IMR-90 (cell line): ENCODE results near the gene CWC15. TPM values are rescaled to one million over a fixed set of nuclear protein-coding genes. Genes with fewer than 3 reads are reported as not detected.

Experiments used
- ATAC-seq: fragments of 200-7000 bp; cut with Tn5 transposase; 2 replicates; pipeline ENCODE4 v1.9.1; 2020; ENCODE audit warnings: low read depth, mild to moderate bottlenecking, moderate library complexity
- BruUV-seq: library from RNA; stranded (reverse); fragments of 400-500 nt; replicated peaks from 2 replicates; lab custom pipeline; 2021; lab: Mats Ljungman, UMichigan
- CTCF ChIA-PET: fragments of 300-600 bp; formaldehyde crosslinking; extraction: SDS; loops from one replicate; lab custom pipeline; 2021; ENCODE audit warnings: antibody characterized with exemption; lab: Yijun Ruan, JAX
- POLR2A ChIA-PET: fragments of 300-600 bp; sonication (Branson Sonifier 250); formaldehyde crosslinking; loops from one replicate; lab custom pipeline; 2022; ENCODE audit warnings: antibody characterized with exemption; ENCODE audit not compliant: unreplicated experiment; lab: Charles Lee
- DNase-seq: peaks from one replicate; pipeline ENCODE4 v3.0.0; 2013
- H2AFZ ChIP-seq: replicated peaks from 2 replicates; pipeline ENCODE3; 2013; ENCODE audit warnings: low read length, mild to moderate bottlenecking; ENCODE audit not compliant: poor library complexity
- H2AK5ac ChIP-seq: 2 replicates; pipeline ENCODE4 v1.6.1; 2013; ENCODE audit warnings: low read depth, low read length, inconsistent platforms
- H2AK9ac ChIP-seq: replicated peaks from 2 replicates; pipeline ENCODE3; 2013; ENCODE audit warnings: mild to moderate bottlenecking, low read depth, low read length, moderate library complexity; ENCODE audit not compliant: poor library complexity
- H2BK120ac ChIP-seq: 2 replicates; pipeline ENCODE4 v1.6.1; 2013; ENCODE audit warnings: low read depth, low read length, inconsistent platforms
- H2BK15ac ChIP-seq: 3 replicates; pipeline ENCODE4 v1.6.1; 2013; ENCODE audit warnings: low read depth, low read length, inconsistent platforms
- H2BK20ac ChIP-seq: 2 replicates; pipeline ENCODE4 v1.6.1; 2013; ENCODE audit warnings: low read depth, mild to moderate bottlenecking, inconsistent platforms, low read length, moderate library complexity
- H2BK5ac ChIP-seq: 2 replicates; pipeline ENCODE4 v1.6.1; 2013; ENCODE audit warnings: mild to moderate bottlenecking, low read depth, low read length, inconsistent platforms; ENCODE audit not compliant: poor library complexity, severe bottlenecking
- H3K14ac ChIP-seq: replicated peaks from 2 replicates; pipeline ENCODE4 v1.6.1; 2013; ENCODE audit warnings: low read depth, low read length, inconsistent platforms
- H3K18ac ChIP-seq: 2 replicates; pipeline ENCODE4 v1.6.1; 2013; ENCODE audit warnings: low read depth, low read length, control low read depth
- H3K23ac ChIP-seq: 2 replicates; pipeline ENCODE4 v1.6.1; 2013; ENCODE audit warnings: low read depth, low read length, inconsistent platforms
- H3K27ac ChIP-seq: 2 replicates; pipeline ENCODE4 v1.5.1; 2013; ENCODE audit warnings: mild to moderate bottlenecking, control low read depth, low read length; ENCODE audit not compliant: insufficient read depth
- H3K27me3 ChIP-seq: 2 replicates; pipeline ENCODE4 v1.6.1; 2013; ENCODE audit warnings: low read length; ENCODE audit not compliant: control insufficient read depth, insufficient read depth
- H3K36me3 ChIP-seq: 2 replicates; pipeline ENCODE4 v1.6.1; 2013; ENCODE audit warnings: low read length, mixed read lengths; ENCODE audit not compliant: control insufficient read depth, insufficient read depth
- H3K4ac ChIP-seq: 2 replicates; pipeline ENCODE4 v1.6.1; 2013; ENCODE audit warnings: low read depth, low read length, inconsistent platforms
- H3K4me1 ChIP-seq: 2 replicates; pipeline ENCODE4 v1.6.1; 2013; ENCODE audit warnings: low read length, mixed read lengths; ENCODE audit not compliant: control insufficient read depth, insufficient read depth
- H3K4me2 ChIP-seq: 2 replicates; pipeline ENCODE4 v1.6.1; 2013; ENCODE audit warnings: low read depth, mild to moderate bottlenecking, control low read depth, low read length, moderate library complexity
- H3K4me3 ChIP-seq: 2 replicates; pipeline ENCODE4 v1.5.1; 2013; ENCODE audit warnings: low read depth, mild to moderate bottlenecking, control low read depth, low read length, moderate library complexity; ENCODE audit not compliant: insufficient read depth
- H3K56ac ChIP-seq: 2 replicates; pipeline ENCODE4 v1.6.1; 2013; ENCODE audit warnings: low read length, inconsistent platforms; ENCODE audit not compliant: insufficient read depth; ENCODE audit errors: extremely low read depth
- H3K79me1 ChIP-seq, 2 experiments: 2 replicates each; pipeline ENCODE4 v1.6.1; 2013; ENCODE audit warnings: low read length in 2 of 2, inconsistent platforms in 1 of 2, low read depth in 1 of 2
- H3K9ac ChIP-seq: 2 replicates; pipeline ENCODE4 v1.6.1; 2013; ENCODE audit warnings: low read depth, low read length, control low read depth
- H3K9me1 ChIP-seq: 2 replicates; pipeline ENCODE4 v1.6.1; 2013; ENCODE audit warnings: low read length, inconsistent platforms; ENCODE audit not compliant: insufficient read depth
- H3K9me3 ChIP-seq: 2 replicates; pipeline ENCODE4 v1.6.1; 2013; ENCODE audit warnings: low read length; ENCODE audit not compliant: control insufficient read depth, insufficient read depth
- H4K20me1 ChIP-seq: 2 replicates; pipeline ENCODE4 v1.6.1; 2013; ENCODE audit warnings: low read length, inconsistent platforms; ENCODE audit not compliant: insufficient read depth
- H4K5ac ChIP-seq: 2 replicates; pipeline ENCODE4 v1.6.1; 2013; ENCODE audit warnings: mild to moderate bottlenecking, low read depth, low read length, control low read depth
- H4K8ac ChIP-seq, 2 experiments: 2 replicates each; pipeline ENCODE4 v1.6.1; 2013; ENCODE audit warnings: low read depth in 2 of 2, low read length in 2 of 2, control low read depth in 1 of 2, inconsistent platforms in 1 of 2
- H4K91ac ChIP-seq: 2 replicates; pipeline ENCODE4 v1.6.1; 2013; ENCODE audit warnings: low read depth, low read length, inconsistent platforms; ENCODE audit not compliant: insufficient read depth
- FOS ChIP-seq: fragments of 150-350 bp; IDR thresholded peaks from 2 replicates; pipeline ENCODE4 v1.6.1; 2016; ENCODE audit warnings: low read depth, low read length
- MAFK ChIP-seq: IDR thresholded peaks from 2 replicates; pipeline ENCODE4 v1.6.1; 2012; ENCODE audit warnings: low read depth, low read length, improper control_type of control experiment
- MXI1 ChIP-seq: IDR thresholded peaks from 2 replicates; pipeline ENCODE4 v1.6.1; 2012; ENCODE audit warnings: low read depth, mild to moderate bottlenecking, low read length, moderate library complexity, borderline replicate concordance
- RFX5 ChIP-seq: IDR thresholded peaks from 2 replicates; pipeline ENCODE4 v1.8.0; 2012; ENCODE audit warnings: low read depth, mild to moderate bottlenecking, low read length, moderate library complexity
- WGBS, 2 experiments: methylation state at CpG; one replicate each; pipeline versions ENCODE4 v1.1.5 to v1.1.7; 2013; ENCODE audit warnings: missing lambda C conversion rate in 2 of 2; ENCODE audit not compliant: insufficient read length in 1 of 2; ENCODE audit errors: extremely low coverage in 2 of 2; 5-methylcytosine and 5-hydroxymethylcytosine counted together
- dilution Hi-C: fragments of 300-500 bp; cut with HindIII; formaldehyde crosslinking; loops from one replicate; pipeline ENCODE4 v1.14.3; 2018; ENCODE audit warnings: low sequenced_read_pairs; ENCODE audit not compliant: unreplicated experiment
- in situ Hi-C: fragments of 300-500 bp; cut with MboI; formaldehyde crosslinking; loops from 3 replicates; pipeline ENCODE4 v1.14.3; 2019; ENCODE audit warnings: low sequenced_read_pairs, inconsistent platforms, mixed read lengths
- intact Hi-C: fragments of 100-400 bp; cut with micrococcal nuclease; formaldehyde crosslinking; loops from 2 replicates; pipeline ENCODE4 v1.10.0; 2022
- polyA plus RNA-seq, 3 experiments: library from polyadenylated mRNA; depleted of rRNA; stranded (reverse); fragments of >200 nt; gene quantifications; 2 replicates each; pipeline ENCODE4 v1.2.3, GENCODE V29; 2012; ENCODE audit warnings: low replicate concordance in 1 of 3
- total RNA-seq: library from RNA; depleted of rRNA; stranded (reverse); fragments of >200 nt; gene quantifications from 2 replicates; pipeline ENCODE4 v1.2.3, GENCODE V29; 2012
- TF ChIP-seq, protein P1 (sequence below): fragments of 150-350 bp; IDR thresholded peaks from 2 replicates; pipeline ENCODE4 v1.6.1; 2016; ENCODE audit warnings: low read depth, mild to moderate bottlenecking, low read length, moderate library complexity, borderline replicate concordance

CWC15 gene
- total and polyA plus RNA-seq, 2 of the 4 experiments (the other 2 are of a cell fraction) = 38.4 to 48.6 TPM

DNA sequence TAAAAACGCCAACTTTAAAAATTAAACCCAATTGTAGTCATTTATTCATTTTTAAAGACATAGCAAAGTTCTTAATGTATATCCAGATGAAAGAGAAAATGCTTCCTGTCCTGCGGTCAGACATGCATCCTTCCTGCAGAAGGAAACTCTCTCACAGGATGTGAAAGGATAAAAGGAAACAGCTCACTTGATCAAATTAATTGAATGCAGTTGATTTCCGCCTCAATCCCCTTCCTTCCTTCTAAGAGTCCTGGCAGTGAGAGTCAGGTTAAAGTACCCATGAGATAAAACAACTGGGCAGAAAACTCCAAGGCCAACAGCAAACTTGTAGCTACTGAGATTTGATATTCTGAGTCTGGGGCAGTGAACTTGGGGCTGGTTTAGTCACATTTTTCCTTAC, 38.5 kb downstream of the CWC15 start:
- no CpG with 5 or more reads among the region's 3 CpGs for WGBS, 2 experiments
- peak overlapping the region; percentile 96 for H3K4ac ChIP-seq
- H3K14ac ChIP-seq = peak overlapping the region; percentile 23
- intact Hi-C loops (no loop called here), dilution Hi-C loops (no loop called here), in situ Hi-C loops (loop anchor here (25.0 kb wide), 1 partner anchor 798 kb away; the partner anchor contains the start of gene PANX1)
- H3K36me3 ChIP-seq = no peaks in the 10 kb centered on the region
- H3K56ac ChIP-seq = peak overlapping the region; percentile 8; the same call in 1 of the 2 replicates
- H3K9ac ChIP-seq = no peak overlapping the region
- H2BK5ac ChIP-seq = peak overlapping the region; percentile 30
- CTCF ChIA-PET = interaction anchor here (0.7 kb wide), 1 partner anchor 312 kb away, joined by 3 read pairs; no protein-coding TSS in a partner anchor
- peak overlapping the region; percentile 28; the same call in 1 of the 2 replicates for H3K27ac ChIP-seq
- peak overlapping the region; percentile 75 to 86; a peak in 3 of 4 replicates for H4K8ac ChIP-seq
- TF ChIP-seq, protein P1, sequence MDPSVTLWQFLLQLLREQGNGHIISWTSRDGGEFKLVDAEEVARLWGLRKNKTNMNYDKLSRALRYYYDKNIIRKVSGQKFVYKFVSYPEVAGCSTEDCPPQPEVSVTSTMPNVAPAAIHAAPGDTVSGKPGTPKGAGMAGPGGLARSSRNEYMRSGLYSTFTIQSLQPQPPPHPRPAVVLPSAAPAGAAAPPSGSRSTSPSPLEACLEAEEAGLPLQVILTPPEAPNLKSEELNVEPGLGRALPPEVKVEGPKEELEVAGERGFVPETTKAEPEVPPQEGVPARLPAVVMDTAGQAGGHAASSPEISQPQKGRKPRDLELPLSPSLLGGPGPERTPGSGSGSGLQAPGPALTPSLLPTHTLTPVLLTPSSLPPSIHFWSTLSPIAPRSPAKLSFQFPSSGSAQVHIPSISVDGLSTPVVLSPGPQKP = no peak
- TF ChIP-seq RFX5 (no peak), MXI1 (no peak), FOS (no peak), MAFK (no peak)
- peaks cover 28% of the 10 kb centered on the region for H3K4me1 ChIP-seq
- no peak overlapping the region for H2AK9ac ChIP-seq
- BruUV-seq = no TSS peak
- 0 out of 4 replicates have a peak, but pooled peaks cover 0 to 4% of the 10 kb centered on the region in 2 experiments for H3K79me1 ChIP-seq
- no peak overlapping the region for H3K4me3 ChIP-seq
- POLR2A ChIA-PET = no interaction called here
- peak overlapping the region; percentile 53 for H4K91ac ChIP-seq
- no peak for ATAC-seq
- DNase-seq = no peak
- no peak overlapping the region for H3K4me2 ChIP-seq
- H2BK20ac ChIP-seq = peak overlapping the region; percentile 94
- H3K9me3 ChIP-seq = no peaks in the 10 kb centered on the region
- peak overlapping the region; percentile 94; the same call in 2 of the 3 replicates for H2BK15ac ChIP-seq
- peak overlapping the region; percentile 9 for H4K5ac ChIP-seq
- no peaks in the 10 kb centered on the region for H4K20me1 ChIP-seq
- peaks cover 28% of the 10 kb centered on the region for H3K9me1 ChIP-seq
- peak overlapping the region; percentile 37 for H3K18ac ChIP-seq
- H3K27me3 ChIP-seq = no peaks in the 10 kb centered on the region
- H2BK120ac ChIP-seq = peak overlapping the region; percentile 97
- peak overlapping the region; percentile 60 for H2AFZ ChIP-seq
- H3K23ac ChIP-seq = peak overlapping the region; percentile 48; the same call in 1 of the 2 replicates
- H2AK5ac ChIP-seq = peak overlapping the region; percentile 72; the same call in 1 of the 2 replicates
